ENCODE data around the gene CGA. TPM values are rescaled to one million over a fixed set of nuclear protein-coding genes. Genes with fewer than 3 reads are reported as not detected.
A peak's percentile ranks its signal among the peaks of the same experiment; 100 is the strongest.

CGA gene
- total RNA-seq, 1 donor from 2014 or later = not detected

DNA sequence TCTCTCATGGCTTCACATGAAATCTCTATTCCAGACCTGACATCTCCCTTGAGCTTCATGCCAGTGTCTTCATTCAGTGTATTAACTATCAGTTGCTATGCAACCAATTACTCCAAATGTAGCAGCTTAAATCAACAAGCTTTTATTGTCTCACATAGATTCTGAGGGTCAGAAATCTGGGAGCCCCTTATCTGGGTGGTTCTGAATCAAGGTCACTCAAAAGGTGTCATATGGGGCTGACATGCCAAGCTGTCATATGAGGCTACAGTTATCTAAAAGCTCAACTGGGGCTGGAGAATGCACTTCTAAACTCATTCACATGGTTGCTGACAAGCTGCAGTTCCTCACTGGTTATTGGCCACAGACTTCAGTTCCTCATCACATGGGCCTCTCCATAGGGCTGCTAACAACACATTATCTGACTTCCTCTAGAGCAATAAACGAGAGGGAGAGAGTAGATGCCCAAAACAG, 7.3 kb upstream of the CGA start:
- H3K36me3 ChIP-seq = no peaks in the 10 kb centered on the region
- no peak for DNase-seq
- no peaks in the 10 kb centered on the region for H3K9me3 ChIP-seq (replicated peaks)
- peak overlapping the region; percentile 52 for H3K27ac ChIP-seq (replicated peaks)
- intact Hi-C loops (cut with micrococcal nuclease) = no loop called here
- peaks cover 5% of the 10 kb centered on the region for H3K4me1 ChIP-seq
- TF ChIP-seq CTCF (IDR thresholded peaks at IDR 0.05; ENCODE audit: borderline replicate concordance) = no peak
- H3K27me3 ChIP-seq (ENCODE audit: low read depth) = no peaks in the 10 kb centered on the region
- H3K4me3 ChIP-seq = no peak overlapping the region

GRCh38 chr6:87101067-87101466, 6.2 kb upstream of the CGA start:
- Histone ChIP-seq H3K9me3 (replicated peaks) (no peaks in the 10 kb centered on the region), H3K4me1 (peaks cover 5% of the 10 kb centered on the region), H3K27ac (replicated peaks) (no peak overlapping the region), H3K27me3 (ENCODE audit: low read depth) (no peaks in the 10 kb centered on the region), H3K36me3 (no peaks in the 10 kb centered on the region), H3K4me3 (no peak overlapping the region)
- TF ChIP-seq CTCF (IDR thresholded peaks at IDR 0.05; ENCODE audit: borderline replicate concordance) = no peak
- no peak for DNase-seq
- intact Hi-C loops (cut with micrococcal nuclease) = no loop called here

DNA sequence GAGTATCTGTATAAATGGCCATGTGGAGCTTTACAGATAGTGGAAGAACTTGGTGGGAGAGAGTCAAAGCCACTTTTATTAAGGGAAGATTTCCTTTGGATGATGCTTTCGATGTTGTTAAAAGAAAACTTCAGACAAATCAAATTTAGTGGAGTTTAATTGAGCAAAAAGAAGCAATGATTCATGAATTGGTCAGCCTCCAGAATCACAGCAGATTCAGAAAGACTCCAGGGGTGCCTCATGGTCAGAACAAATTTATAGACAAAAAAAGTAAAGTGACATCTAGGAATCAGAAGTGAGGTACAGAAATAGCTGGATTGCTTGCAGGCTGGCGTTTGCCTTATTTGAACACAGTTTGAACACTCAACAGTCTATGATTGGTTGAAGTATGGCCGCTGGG, 5.3 kb upstream of the CGA start:
- no peaks in the 10 kb centered on the region for H3K27me3 ChIP-seq (ENCODE audit: low read depth)
- H3K4me1 ChIP-seq = peaks cover 5% of the 10 kb centered on the region
- no peak for TF ChIP-seq CTCF (IDR thresholded peaks at IDR 0.05; ENCODE audit: borderline replicate concordance)
- no peaks in the 10 kb centered on the region for H3K36me3 ChIP-seq
- intact Hi-C loops (cut with micrococcal nuclease) = no loop called here
- no peaks in the 10 kb centered on the region for H3K9me3 ChIP-seq (replicated peaks)
- no peak for DNase-seq
- no peak overlapping the region for H3K4me3 ChIP-seq
- no peak overlapping the region for H3K27ac ChIP-seq (replicated peaks)

DNA sequence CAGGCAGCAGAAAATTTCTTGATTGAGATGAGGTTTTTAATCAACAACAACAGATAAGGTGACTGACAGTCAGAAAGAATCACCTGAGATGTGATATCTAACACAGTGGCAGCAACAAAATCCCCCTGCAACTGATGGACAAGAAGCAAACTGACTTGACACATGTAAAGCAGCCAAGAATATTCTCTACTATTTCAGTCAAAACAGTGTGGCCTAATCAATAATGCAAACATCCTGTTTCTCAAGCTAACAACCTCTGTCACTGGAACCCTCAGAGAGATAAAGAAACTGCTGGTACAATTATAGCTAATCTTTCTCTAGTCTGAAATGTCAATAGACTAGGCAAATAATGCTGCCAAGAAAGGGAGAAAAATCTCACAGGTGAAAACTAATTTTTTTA, 4.6 kb upstream of the CGA start:
- no peak for DNase-seq
- H3K27ac ChIP-seq (replicated peaks) = no peak overlapping the region
- no peak overlapping the region for H3K4me3 ChIP-seq
- intact Hi-C loops (cut with micrococcal nuclease) = no loop called here
- peaks cover 5% of the 10 kb centered on the region for H3K4me1 ChIP-seq
- no peaks in the 10 kb centered on the region for H3K9me3 ChIP-seq (replicated peaks)
- TF ChIP-seq CTCF (IDR thresholded peaks at IDR 0.05; ENCODE audit: borderline replicate concordance) = no peak
- no peaks in the 10 kb centered on the region for H3K27me3 ChIP-seq (ENCODE audit: low read depth)
- H3K36me3 ChIP-seq = no peaks in the 10 kb centered on the region

- TF ChIP-seq CTCF (IDR thresholded peaks at IDR 0.05; ENCODE audit: borderline replicate concordance) = no peak
- no peaks in the 10 kb centered on the region for H3K36me3 ChIP-seq
- no peak for DNase-seq
- H3K4me1 ChIP-seq = no peaks in the 10 kb centered on the region
- intact Hi-C loops (cut with micrococcal nuclease) = no loop called here
- H3K27me3 ChIP-seq (ENCODE audit: low read depth) = no peaks in the 10 kb centered on the region
- H3K27ac ChIP-seq (replicated peaks) = no peak overlapping the region
- H3K4me3 ChIP-seq = no peak overlapping the region
- no peaks in the 10 kb centered on the region for H3K9me3 ChIP-seq (replicated peaks)
Observed at GRCh38 chr6:87094576-87094975, 330 bp downstream of the CGA start.

GRCh38 chr6:87093651-87094050, 1.3 kb downstream of the CGA start:
- DNase-seq = no peak
- Histone ChIP-seq H3K4me3 (no peak overlapping the region), H3K27me3 (ENCODE audit: low read depth) (no peaks in the 10 kb centered on the region), H3K27ac (replicated peaks) (no peak overlapping the region), H3K4me1 (no peaks in the 10 kb centered on the region), H3K9me3 (replicated peaks) (no peaks in the 10 kb centered on the region), H3K36me3 (no peaks in the 10 kb centered on the region)
- intact Hi-C loops (cut with micrococcal nuclease) = no loop called here
- no peak for TF ChIP-seq CTCF (IDR thresholded peaks at IDR 0.05; ENCODE audit: borderline replicate concordance)

Data from left ventricle myocardium inferior (tissue), 1 donor.